Endothelial cell of hepatic sinusoid (primary cell): ENCODE results near the gene ANKLE1.

Experiments
- in situ Hi-C: cut with HindIII; loops from 2 replicates; pipeline ENCODE4 v1.10.0; 2017; ENCODE audit warnings: low sequenced_read_pairs

The ANKLE1 gene

GRCh38 chr19:17334414-17335409, 53.0 kb downstream of the ANKLE1 start, which contains the start of gene ANO8:
TSS of gene ANO8 (minus strand) at chr19:17334855. CDS start at chr19:17334670, 185 bp downstream.
- in situ Hi-C loops: no loop called here

- in situ Hi-C loops: no loop called here
Observed at GRCh38 chr19:17335575-17335974, 53.9 kb downstream of the ANKLE1 start.
